Suprapubic skin (tissue), 4 donors: ENCODE data around the gene PPP1CB. TPM values are rescaled to one million over a fixed set of nuclear protein-coding genes. Genes with fewer than 3 reads are reported as not detected.

Experiments used
- DNase-seq, 2 donors: peaks; one replicate each; pipeline ENCODE4 v3.0.0-alpha.2; 2019; ENCODE audit warnings: low spot score in 2 of 2
- H3K27ac ChIP-seq: fragments of 200-600 bp; sonication (generic); one replicate; pipeline ENCODE4 v1.5.1; 2019
- H3K27me3 ChIP-seq: fragments of 200-600 bp; sonication (generic); one replicate; pipeline ENCODE4 v1.5.1; 2019
- H3K36me3 ChIP-seq: fragments of 200-600 bp; sonication (generic); one replicate; pipeline ENCODE4 v1.5.1; 2019
- H3K4me1 ChIP-seq: fragments of 200-600 bp; sonication (generic); one replicate; pipeline ENCODE4 v1.5.1; 2019
- H3K4me3 ChIP-seq: fragments of 200-600 bp; sonication (generic); one replicate; pipeline ENCODE4 v1.5.1; 2019; ENCODE audit warnings: mild to moderate bottlenecking
- H3K9me3 ChIP-seq: fragments of 200-600 bp; sonication (generic); one replicate; pipeline ENCODE4 v1.5.1; 2019
- CTCF ChIP-seq, 2 donors: fragments of 200-600 bp in 1 of 2; fragments of 450-650 bp in 1 of 2; sonication (generic) in 1 of 2; IDR thresholded peaks; one replicate each; pipeline ENCODE4 v1.5.1; 2016 to 2019; ENCODE audit warnings: antibody characterized with exemption in 2 of 2, mild to moderate bottlenecking in 1 of 2, moderate library complexity in 1 of 2
- EP300 ChIP-seq: sonication (generic); formaldehyde crosslinking; IDR thresholded peaks from one replicate; pipeline ENCODE4 v1.6.1; 2017; ENCODE audit warnings: antibody characterized with exemption
- POLR2A ChIP-seq, 2 donors: fragments of 450-650 bp; IDR thresholded peaks; one replicate each; pipeline ENCODE4 v1.6.1; 2017; ENCODE audit warnings: antibody characterized with exemption in 2 of 2, mild to moderate bottlenecking in 2 of 2, moderate library complexity in 2 of 2
- POLR2AphosphoS5 ChIP-seq, 3 donors: sonication (generic); formaldehyde crosslinking; IDR thresholded peaks; one replicate each; pipeline ENCODE4 v1.6.1; 2017; ENCODE audit warnings: antibody characterized with exemption in 3 of 3
- WGBS: methylation state at CpG from one replicate; pipeline ENCODE4 v1.1.5; 2018; 5-methylcytosine and 5-hydroxymethylcytosine counted together
- total RNA-seq, 4 donors: library from RNA; depleted of rRNA; stranded (reverse); fragments of >200 nt; gene quantifications; one replicate each; pipeline ENCODE4 v1.1.0, GENCODE V29; 2016

PPP1CB gene
- total RNA-seq, 4 donors from 2014 or later: 105 to 151 (median 148) TPM

- peak; percentile 68 to 79 for DNase-seq
- 51% methylated on average over 5 of the region's 5 CpGs for WGBS
Measured at GRCh38 chr2:28717339-28717758, 34.3 kb upstream of the PPP1CB start.

GRCh38 chr2:28720345-28720744 lies 31.3 kb upstream of the PPP1CB start:
- 81% methylated on average over 3 of the region's 3 CpGs for WGBS
- no peak for TF ChIP-seq EP300
- TF ChIP-seq POLR2A (IDR thresholded peaks at IDR 0.05): no peak
- no peak for TF ChIP-seq POLR2AphosphoS5 (IDR thresholded peaks at IDR 0.05)
- TF ChIP-seq CTCF (IDR thresholded peaks at IDR 0.05): no peak
- no peak overlapping the region for H3K4me3 ChIP-seq
- no peaks in the 10 kb centered on the region for H3K9me3 ChIP-seq
- H3K27me3 ChIP-seq: no peaks in the 10 kb centered on the region
- H3K4me1 ChIP-seq: peaks cover 30% of the 10 kb centered on the region
- no peaks in the 10 kb centered on the region for H3K36me3 ChIP-seq
- no peak overlapping the region for H3K27ac ChIP-seq
- DNase-seq: no peak

More at GRCh38 chr2:28717339-28717758, 34.3 kb upstream of the PPP1CB start:
- Histone ChIP-seq H3K27ac (peak overlapping the region; percentile 91), H3K36me3 (no peaks in the 10 kb centered on the region), H3K9me3 (no peaks in the 10 kb centered on the region), H3K27me3 (no peaks in the 10 kb centered on the region), H3K4me1 (peaks cover 41% of the 10 kb centered on the region), H3K4me3 (no peak overlapping the region)
- TF ChIP-seq POLR2A (IDR thresholded peaks at IDR 0.05) (no peak), POLR2AphosphoS5 (IDR thresholded peaks at IDR 0.05) (peak in 1 of 3 donors; percentile 59), EP300 (no peak), CTCF (IDR thresholded peaks at IDR 0.05) (no peak)

- Histone ChIP-seq H3K27me3 (no peaks in the 10 kb centered on the region), H3K9me3 (no peaks in the 10 kb centered on the region), H3K36me3 (no peaks in the 10 kb centered on the region), H3K4me3 (no peak overlapping the region), H3K27ac (no peak overlapping the region), H3K4me1 (peaks cover 18% of the 10 kb centered on the region)
- no peak for TF ChIP-seq POLR2AphosphoS5 (IDR thresholded peaks at IDR 0.05)
- TF ChIP-seq EP300: no peak
- no peak for TF ChIP-seq CTCF (IDR thresholded peaks at IDR 0.05)
- no peak for TF ChIP-seq POLR2A (IDR thresholded peaks at IDR 0.05)
- DNase-seq: no peak
- 86% methylated on average over 7 of the region's 7 CpGs for WGBS
Measured at GRCh38 chr2:28721601-28722191, 29.9 kb upstream of the PPP1CB start.

GRCh38 chr2:28725021-28725711 lies 26.5 kb upstream of the PPP1CB start:
- H3K27me3 ChIP-seq: no peaks in the 10 kb centered on the region
- H3K36me3 ChIP-seq: no peaks in the 10 kb centered on the region
- no peaks in the 10 kb centered on the region for H3K4me1 ChIP-seq
- no peak overlapping the region for H3K4me3 ChIP-seq
- no peaks in the 10 kb centered on the region for H3K9me3 ChIP-seq
- TF ChIP-seq CTCF (IDR thresholded peaks at IDR 0.05) (no peak), POLR2AphosphoS5 (IDR thresholded peaks at IDR 0.05) (no peak), POLR2A (IDR thresholded peaks at IDR 0.05) (no peak), EP300 (no peak)
- no peak overlapping the region for H3K27ac ChIP-seq
- 88% methylated on average over 8 of the region's 8 CpGs for WGBS
- DNase-seq: no peak

GRCh38 chr2:28726177-28726576 lies 25.5 kb upstream of the PPP1CB start:
- Histone ChIP-seq H3K9me3 (no peaks in the 10 kb centered on the region), H3K27me3 (no peaks in the 10 kb centered on the region), H3K36me3 (no peaks in the 10 kb centered on the region), H3K4me3 (no peak overlapping the region), H3K27ac (no peak overlapping the region), H3K4me1 (no peaks in the 10 kb centered on the region)
- WGBS: 92% methylated on average over 4 of the region's 4 CpGs
- no peak for DNase-seq
- no peak for TF ChIP-seq POLR2AphosphoS5 (IDR thresholded peaks at IDR 0.05)
- TF ChIP-seq POLR2A (IDR thresholded peaks at IDR 0.05): no peak
- TF ChIP-seq CTCF (IDR thresholded peaks at IDR 0.05): no peak
- no peak for TF ChIP-seq EP300
